ENCODE data around the gene LRRC72.
"Not testable (repeated sequence)": the region's sequence is repeated elsewhere in the genome, so short reads cannot be mapped to it uniquely, and the experiment has no call there.

The LRRC72 gene

DNA sequence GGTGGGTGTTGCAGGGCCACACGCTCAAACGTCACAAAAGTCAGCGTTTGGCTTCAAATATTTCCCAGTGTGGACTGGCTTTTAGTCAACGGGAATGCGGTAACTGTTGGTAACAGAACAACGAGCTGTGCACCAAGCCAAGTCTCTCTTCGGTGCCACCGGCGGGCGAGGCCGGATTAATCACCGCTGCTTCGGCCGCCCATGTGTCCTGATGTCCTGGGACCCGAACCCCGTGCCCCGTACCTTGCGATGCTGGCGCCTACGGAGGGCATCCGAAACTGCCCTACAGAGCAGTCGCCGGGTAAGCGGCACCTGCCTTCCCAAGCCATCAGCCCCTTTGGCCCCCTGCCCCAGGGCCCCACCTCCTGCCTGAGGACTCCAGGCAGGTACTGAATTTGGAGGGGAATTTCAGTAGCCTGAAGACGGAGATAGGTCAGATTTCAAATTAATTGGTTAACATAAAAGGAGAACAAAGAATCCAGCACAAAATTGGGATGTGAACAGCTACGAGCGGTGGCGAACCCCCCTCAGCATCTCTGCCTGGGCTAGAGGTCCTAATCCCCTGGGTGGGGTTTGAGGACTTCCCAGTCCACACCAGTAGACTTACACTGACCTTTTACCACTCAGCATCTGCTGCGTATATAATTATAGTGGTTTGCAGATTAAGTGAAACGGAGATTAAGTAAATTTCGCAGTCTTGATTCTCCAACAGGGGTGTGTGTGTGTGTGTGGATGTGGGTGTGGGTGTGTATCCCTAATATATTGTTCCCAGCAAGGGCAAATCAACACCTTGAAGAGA, at the start of gene LRRC72:
LRRC72 (plus strand) TSS at position 84 of the 799 bp plus-strand sequence; CDS start at position 212, 128 bp downstream.
- no peak for DNase-seq (ENCODE audit: low read depth in 2 of 2)

DNA sequence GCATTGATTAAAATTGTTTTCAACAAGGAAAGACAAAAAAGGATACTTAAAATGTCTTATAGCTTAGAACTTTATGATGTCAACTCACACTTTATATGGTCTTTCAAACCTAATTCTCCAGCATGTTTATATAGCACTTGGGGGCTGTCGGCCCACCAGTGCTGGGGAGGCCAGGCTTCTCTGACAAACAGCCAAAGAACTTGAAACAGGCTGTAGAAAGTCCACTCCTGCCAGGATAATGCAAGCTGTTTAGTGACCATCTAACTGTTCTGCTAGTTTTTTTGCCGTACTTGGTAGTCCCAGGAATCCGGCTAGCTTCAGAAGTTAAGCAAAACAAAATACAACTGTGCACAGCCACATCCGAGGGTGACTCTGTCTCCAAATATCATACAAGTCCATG, 47.5 kb upstream of the LRRC72 start:
- DNase-seq (ENCODE audit: low read depth in 2 of 2), result no peak

DNA sequence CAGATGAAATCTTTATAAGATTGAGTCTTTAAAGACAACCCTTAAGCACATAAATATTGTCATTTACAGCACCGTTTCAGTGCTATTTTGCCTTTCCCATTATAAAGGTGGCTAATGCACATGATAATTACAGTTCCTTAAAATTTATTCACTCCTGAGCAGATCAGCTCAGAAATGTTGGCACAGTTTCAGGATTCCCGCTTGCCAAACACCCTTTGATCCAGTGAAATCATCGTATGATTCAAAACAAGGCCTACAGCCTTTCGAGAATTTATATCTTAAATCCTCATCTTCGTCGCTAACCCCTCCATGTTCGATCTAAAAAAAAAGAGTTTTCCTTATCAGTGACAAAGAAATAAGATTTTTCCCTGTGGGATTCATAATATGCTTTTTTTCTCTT, 47.0 kb upstream of the LRRC72 start:
- DNase-seq (ENCODE audit: low read depth in 2 of 2), result no peak

DNA sequence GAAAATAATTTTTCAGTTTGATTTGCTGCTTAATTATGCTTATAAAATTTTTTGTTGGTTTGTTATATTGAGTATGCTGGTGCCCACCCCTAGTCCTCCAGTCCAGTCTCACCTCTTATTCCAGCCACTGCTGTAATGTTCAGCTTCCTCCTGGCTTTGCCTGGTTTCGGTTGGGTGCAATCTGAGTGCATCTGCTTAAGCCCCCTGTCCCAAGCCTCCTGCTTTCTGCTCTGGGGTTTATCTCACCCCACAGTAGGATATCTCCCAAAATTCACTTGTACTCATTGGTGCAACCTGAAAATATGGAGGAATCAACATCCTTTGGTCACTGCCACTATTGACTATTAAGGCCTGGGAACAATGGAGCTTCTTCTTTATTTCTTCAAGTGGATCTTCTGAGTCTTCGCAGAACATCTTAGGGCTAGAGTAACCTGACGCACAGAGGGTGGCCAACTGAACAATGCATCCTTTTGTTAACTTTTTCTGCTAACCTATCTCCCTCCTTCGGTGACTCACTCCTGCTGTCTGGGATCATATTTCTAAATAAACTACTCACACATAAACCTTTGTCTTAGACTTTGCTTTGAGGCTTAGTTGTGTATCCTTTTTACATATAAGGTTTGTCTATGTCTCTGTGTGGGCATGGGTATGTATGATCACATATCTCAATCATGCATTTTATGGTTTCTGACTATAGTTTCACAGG, 42.0 kb upstream of the LRRC72 start:
- no peak for DNase-seq (ENCODE audit: low read depth in 2 of 2)

DNA sequence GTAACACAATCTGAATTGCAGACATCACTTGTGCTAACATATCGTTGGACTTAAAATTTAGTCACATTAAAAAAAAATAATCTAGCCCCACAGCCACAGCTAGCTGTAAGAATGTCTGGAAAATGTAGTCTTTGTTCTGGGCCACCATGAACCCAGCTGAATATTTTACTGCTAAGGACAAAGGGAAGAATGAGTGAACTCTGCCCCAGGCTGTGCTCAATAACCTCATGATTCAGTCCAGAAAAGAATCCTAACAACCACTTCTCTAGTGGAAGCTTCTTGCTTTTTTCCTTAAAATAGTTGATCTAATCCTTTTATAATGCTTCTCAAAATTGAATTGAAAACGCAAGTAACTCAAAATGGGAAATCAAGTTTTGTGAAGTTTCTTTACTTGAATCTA, 35.5 kb upstream of the LRRC72 start:
- DNase-seq (ENCODE audit: low read depth in 2 of 2), result no peak

DNA sequence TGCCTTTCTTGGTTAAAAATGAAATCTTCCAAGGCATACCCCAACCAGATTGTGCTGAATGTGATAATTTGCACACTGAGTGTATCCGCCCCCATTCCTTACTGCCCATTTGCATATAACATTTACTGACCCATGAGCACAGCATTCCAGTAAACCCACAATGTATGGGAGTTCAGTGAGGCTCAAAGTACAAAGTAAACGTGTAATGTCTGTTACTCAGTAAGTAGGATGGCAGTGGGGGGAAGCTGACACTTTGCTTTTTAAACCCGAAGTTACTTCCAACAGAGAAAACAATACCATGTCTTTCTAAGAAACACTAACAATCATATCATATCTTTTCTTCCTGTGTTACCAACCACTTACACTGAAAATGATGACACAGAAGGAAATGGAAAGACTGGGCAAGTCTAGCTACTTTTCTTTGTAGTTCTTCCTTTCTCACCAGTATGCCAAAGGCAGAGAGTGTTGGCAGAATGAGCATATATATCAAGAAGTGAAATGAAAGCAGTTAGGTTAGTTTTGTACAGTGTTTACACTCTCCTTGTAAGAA, 34.0 kb upstream of the LRRC72 start:
- DNase-seq (ENCODE audit: low read depth in 2 of 2), result no peak

DNA sequence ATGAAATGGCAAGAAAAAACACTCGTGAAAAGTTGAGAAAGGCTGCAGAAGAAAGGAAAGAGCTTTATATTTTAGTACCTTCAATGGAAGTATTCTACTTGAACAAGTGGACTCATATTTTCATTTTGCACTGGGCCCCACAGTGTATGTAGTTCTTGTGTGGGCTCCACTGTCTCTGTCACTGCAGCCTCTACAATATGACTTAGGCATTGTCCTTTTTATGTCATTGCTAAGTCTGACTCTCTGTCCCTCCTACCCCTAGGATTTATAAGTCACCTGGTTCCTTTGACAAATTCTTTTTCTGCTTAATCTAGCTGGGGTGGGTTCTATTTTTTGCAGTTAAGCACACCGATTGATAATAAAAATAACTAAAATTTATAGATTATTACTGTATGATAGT, 33.4 kb upstream of the LRRC72 start:
- no peak for DNase-seq (ENCODE audit: low read depth in 2 of 2)

DNA sequence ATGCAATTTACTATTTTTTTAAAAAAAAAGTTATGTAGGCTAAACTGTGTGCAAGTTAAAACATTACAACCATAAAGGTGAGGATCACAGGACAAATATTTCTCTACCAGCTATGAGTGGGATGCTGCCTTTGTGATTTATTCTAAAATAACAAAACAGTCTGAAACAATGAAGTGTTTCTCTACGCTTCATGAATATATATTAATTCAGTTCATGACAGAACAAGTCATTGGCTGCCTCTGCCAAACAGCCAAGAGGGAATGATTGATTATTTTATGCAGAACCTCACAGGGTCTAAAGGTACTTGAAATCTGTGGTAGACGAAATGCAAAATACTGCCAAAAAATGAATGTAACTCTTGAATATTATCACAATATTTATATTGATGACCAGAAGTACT, 32.1 kb upstream of the LRRC72 start:
- DNase-seq (ENCODE audit: low read depth in 2 of 2), result no peak

DNA sequence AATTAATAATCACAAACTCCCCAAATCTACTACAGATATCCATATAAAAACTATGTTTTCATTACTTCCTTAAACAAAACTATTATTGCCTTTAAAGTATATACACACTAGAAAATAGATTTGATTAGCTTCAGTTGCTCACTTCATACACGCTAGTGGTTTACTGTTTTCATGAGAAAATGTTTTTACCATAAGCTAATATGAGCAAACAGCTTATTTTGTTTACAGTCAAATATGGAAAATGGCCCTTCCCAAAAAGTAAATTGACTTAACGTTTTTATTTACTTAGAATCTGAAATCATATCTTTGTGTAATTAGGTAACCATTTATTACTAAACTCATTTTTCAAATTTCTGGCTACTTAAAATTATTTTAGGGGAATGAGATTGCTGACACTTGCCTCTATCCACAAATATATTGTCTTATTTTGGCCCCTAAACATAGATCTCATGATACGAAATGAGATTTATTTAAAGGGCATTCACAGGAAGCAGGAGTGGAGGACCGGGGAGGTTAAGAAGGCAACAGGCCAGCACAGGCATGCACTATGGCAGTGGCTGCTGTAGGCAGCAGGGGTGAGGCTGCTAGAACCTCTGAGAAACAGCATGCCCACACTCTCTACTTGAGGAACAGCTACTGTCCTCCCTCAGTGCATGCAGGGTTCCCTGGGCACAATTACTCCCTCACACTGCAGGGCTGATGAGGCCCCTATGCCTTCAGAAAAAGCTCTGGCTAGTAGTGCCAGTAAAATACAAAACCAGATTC, 31.5 kb upstream of the LRRC72 start:
- DNase-seq (ENCODE audit: low read depth in 2 of 2), result no peak

DNA sequence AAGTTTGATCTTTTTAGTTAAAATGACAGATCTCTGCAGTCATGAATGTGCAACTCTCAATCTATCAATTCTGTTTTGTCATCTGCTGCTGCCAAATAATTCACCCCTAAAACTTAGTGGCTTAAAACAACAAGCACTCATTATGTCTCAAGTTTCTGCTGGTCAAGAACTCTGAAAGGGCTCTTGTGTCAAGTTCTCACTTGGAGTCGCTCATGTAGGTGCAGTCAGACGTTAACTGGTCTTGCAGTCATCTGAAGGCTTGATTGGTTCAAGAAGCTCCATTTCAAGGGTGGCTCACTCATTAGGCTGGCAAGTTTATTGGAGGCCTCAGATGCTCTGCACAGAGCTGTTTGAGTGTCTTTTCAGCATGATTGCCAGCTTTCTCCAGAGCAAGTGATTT, 28.5 kb upstream of the LRRC72 start:
- DNase-seq (ENCODE audit: low read depth in 2 of 2), result no peak

DNA sequence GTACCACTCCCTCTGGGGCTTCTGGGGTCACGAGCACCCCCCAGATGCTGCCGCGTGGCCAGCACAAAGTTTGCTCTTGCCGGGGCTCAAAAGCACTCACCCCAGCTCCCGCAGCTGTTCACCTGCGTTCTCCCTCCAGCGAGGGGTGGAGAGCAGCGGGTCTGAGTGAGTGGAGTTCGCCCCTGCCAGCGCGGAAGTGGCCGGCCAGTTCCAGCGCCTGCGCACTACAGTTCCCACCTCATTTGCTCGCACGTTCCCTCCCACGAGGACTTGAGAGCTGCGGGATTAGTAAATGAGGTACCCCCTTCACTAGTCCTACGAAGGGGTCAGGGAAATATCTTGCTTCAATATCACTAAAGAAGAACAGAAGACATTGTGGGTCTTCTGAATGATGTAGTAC, 24.3 kb upstream of the LRRC72 start:
- DNase-seq (ENCODE audit: low read depth in 2 of 2), result no peak

DNA sequence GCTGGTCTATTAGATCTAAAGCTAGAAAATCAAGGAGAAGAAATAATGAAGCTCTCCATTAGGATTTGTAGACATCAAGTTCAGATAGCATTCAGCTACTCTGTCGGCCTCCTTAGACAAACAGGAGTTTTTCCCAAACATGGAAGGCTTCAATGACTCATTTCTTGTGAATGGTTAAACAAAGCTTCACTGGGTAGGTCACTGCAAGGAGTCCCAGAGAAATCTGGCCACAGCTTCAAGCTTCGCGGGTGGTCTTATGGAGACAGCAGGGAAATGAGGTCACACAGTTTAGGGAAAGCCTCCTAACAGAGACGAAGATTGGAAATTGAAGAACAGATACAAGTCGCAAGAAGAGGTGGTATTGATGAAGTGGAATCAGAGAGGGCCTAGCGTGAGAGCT, 22.6 kb upstream of the LRRC72 start:
- no peak for DNase-seq (ENCODE audit: low read depth in 2 of 2)

DNA sequence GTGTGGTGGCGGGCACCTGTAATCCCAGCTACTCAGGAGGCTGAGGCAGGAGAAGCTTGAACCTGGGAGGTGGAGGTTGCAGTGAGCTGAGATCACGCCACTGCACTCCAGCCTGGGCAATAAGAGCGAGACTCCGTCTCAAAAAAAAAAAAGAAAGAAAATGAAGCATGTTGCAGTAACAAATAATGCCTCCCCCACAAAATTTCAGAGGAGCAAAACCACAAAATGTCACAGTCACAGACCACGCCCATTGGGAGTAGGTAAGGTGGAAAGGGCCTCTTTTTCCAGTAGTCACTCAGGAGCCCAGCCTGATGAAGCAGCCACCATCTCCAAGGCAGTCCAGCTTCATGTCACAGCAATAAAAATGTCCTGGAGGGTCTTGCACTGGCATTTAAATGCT, 20.2 kb upstream of the LRRC72 start:
- DNase-seq (ENCODE audit: low read depth in 2 of 2), result not testable (repeated sequence)

DNA sequence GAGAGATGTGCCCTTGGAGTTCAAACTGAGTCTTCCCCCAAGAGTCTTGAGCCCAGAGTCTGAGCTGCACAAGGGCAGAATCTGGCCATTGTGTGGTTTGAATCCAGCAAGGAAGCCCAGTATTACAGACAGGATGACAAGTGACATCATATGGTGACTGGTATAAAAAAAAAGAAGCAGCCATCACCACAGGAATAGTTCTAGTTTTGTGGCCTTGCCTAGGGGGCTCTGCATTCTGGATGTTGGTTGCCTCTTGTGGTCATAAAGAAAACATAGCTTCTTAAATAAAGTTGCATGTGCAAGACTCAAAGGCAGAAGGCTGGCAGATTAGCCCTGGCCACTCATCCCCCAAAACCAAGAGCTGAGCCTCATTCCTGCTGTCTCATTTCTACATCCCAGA, 16.8 kb upstream of the LRRC72 start:
- DNase-seq (ENCODE audit: low read depth in 2 of 2), result no peak

DNA sequence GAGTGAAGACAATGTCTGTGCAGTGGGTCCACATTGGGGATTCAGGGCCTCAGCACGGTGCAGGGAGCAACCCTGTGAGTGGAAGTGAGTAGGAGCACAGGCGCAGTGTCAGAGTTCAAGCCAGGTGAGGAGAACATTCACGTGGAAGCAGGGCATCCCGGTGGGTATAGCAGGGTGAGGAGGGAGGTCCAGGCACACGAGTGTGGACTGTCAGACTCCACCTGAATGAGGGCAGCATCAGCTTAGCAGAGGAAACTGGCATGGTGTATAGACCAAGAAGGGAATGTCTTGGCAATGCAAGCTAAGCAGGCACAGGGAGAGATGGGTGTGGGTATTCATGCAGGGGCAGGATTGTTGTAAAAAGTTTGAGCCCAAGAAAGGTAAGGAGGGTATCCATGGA, 15.3 kb upstream of the LRRC72 start:
- no peak for DNase-seq (ENCODE audit: low read depth in 2 of 2)

DNA sequence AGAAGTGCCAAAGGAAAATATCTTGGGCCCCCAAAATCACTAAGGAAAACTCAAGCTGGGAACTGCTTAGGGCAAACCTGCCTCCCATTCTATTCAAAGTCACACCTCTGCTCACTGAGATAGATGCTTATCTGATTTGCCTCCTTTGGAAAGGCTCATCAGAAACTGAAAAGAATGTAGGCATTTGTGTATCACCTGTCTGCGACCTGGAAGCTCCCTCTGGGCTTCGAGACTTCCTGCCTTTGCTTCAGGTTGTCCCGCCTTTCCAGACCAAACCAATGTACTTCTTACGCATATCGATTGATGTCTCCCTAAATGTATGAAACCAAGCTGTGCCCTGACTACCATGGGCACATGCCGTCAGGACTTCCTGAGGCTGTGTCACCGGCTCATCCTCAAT, 14.5 kb upstream of the LRRC72 start:
- DNase-seq (ENCODE audit: low read depth in 2 of 2), result no peak

DNA sequence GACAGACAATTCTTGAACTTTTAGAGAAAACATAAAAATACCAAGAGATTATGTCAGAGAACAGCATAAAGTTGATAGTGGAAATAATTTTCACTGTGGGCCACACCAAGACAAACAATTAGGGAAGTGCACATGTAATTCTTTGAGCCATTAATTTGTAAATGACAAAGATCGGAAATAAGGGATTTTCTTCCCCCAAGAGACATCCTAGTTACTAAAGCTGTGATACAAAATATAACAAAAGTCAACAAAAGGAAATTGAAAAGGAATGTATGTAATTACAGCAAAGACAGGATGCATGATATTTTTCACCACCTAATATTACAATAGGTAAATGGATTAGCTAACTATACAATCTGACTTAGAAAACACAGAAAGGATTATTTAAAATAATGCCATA, 12.4 kb upstream of the LRRC72 start:
- DNase-seq (ENCODE audit: low read depth in 2 of 2), result no peak

DNA sequence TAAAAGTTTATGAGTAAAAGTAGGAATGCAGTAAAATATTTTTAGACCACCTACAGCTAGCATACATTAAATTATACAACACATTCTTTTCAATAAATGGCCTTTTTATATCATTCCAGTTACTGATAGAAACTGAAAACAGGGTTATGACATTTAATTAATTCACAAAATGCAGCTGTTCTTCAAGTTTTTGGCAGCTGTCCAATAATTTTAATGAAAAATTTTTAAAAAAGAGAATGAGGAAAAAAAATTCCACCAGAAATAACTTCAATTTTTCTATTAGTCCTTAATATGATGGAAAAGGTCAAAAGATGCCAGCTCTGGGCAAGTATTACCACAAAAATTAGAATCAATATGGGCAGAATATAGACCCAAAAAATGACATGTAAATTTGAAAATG, 11.9 kb upstream of the LRRC72 start:
- DNase-seq (ENCODE audit: low read depth in 2 of 2), result no peak

DNA sequence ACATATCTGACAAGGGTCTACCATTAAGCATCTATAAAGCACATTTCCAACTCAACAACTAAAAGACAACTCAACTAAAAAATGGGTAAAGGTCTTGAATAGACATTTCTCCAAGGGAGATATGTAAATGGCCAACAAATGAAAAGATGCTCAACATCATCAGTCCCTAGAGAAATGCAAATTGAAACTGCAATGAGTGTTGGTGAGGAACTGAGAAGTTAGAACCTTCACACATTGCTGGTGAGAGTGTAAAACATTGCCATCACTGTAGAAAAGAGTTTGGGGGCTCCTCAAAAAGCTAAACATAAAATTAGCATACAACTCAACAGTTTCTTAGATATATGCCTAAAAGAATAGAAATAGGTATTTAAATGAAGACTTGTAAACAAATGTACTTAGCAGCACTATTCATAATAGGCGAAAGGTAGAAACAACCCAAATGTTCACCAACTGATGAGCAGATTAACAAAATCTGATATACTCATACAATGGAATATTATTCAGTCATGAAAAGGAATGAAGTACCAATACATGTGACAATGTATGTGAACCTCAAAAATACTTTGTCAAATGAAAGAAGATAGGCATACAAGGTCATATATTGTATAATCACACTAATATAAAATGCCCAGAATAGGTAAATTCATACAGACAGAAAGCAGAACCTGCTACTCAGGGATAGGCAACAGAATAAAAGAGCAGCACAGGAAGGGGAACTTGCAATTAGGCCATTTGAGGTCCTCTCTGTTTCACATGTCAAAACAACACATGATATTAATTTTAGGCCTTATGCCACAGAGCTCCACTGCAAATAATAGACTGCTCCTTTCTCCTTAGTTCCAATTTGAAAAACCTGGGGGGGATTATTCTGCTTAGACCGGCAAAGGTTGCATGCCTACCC, 10.6 kb upstream of the LRRC72 start:
- DNase-seq (ENCODE audit: low read depth in 2 of 2), result no peak

DNA sequence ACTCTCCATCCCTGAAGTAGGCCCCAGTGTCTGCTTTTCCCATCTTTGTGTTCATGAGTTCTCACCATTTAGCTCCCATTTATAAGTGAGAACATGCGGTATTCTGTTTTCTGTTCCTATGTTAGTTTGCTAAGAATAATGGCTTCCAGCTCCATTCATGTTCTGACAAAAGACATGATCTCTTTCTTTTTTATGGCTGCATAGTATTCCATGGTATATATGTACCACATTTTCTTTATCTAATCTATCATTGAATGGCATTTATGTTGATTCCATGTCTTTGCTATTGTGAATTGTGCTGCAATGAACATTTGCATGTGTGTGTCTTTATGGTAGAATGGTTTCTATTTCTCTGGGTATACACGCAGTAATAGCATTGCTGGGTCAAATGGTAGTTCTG, 6.6 kb upstream of the LRRC72 start:
- not testable (repeated sequence) for DNase-seq (ENCODE audit: low read depth in 2 of 2)

DNA sequence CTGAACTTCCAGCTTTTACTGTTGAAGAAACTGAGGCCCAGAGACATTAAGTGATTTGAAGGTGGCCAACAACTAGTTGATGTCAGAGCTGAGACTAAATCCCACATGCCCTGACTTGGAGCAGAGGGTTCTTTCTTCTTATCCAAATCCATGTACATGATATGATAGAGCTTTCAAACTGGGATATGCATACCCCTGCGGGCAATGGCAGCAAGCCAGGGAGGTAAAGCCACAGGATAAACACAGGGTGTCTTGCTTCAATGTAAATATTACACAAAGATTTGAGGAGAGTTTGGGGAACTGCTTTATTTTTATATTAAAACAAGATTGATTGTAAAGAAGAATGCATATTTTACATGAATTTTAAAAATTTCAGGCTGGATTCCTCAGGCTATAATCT, 2.3 kb upstream of the LRRC72 start:
- DNase-seq (ENCODE audit: low read depth in 2 of 2), result no peak
